DOHH2 (cell line): ENCODE data around the gene RPS6KA3.
"Not testable (repeated sequence)": the region's sequence is repeated elsewhere in the genome, so short reads cannot be mapped to it uniquely, and the experiment has no call there.

Experiments
- EZH2phosphoT487 ChIP-seq: fragments of 200-600 bp; sonication (generic); IDR thresholded peaks from 2 replicates; pipeline ENCODE4 v1.6.1; 2017; ENCODE audit warnings: borderline replicate concordance, mild to moderate bottlenecking, antibody characterized with exemption, low read length, moderate library complexity, mixed read lengths
- TF ChIP-seq, protein P1 (sequence below): fragments of 200-600 bp; sonication (generic); IDR thresholded peaks from one replicate; pipeline ENCODE4 v1.5.1; 2014; ENCODE audit warnings: antibody characterized with exemption, mild to moderate bottlenecking, low read depth, low read length; ENCODE audit not compliant: poor library complexity, severe bottlenecking

- TF ChIP-seq, protein P1, sequence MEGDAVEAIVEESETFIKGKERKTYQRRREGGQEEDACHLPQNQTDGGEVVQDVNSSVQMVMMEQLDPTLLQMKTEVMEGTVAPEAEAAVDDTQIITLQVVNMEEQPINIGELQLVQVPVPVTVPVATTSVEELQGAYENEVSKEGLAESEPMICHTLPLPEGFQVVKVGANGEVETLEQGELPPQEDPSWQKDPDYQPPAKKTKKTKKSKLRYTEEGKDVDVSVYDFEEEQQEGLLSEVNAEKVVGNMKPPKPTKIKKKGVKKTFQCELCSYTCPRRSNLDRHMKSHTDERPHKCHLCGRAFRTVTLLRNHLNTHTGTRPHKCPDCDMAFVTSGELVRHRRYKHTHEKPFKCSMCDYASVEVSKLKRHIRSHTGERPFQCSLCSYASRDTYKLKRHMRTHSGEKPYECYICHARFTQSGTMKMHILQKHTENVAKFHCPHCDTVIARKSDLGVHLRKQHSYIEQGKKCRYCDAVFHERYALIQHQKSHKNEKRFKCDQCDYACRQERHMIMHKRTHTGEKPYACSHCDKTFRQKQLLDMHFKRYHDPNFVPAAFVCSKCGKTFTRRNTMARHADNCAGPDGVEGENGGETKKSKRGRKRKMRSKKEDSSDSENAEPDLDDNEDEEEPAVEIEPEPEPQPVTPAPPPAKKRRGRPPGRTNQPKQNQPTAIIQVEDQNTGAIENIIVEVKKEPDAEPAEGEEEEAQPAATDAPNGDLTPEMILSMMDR: not testable (repeated sequence)
- not testable (repeated sequence) for TF ChIP-seq EZH2phosphoT487
Measured at GRCh38 chrX:20127440-20127839, 139.3 kb downstream of the RPS6KA3 start.
